Measurements from ENCODE around the gene KYAT1.

KYAT1 gene

GRCh38 chr9:128913995-128914772, 32.4 kb upstream of the KYAT1 start:
- no peak for TF ChIP-seq CTCF (IDR thresholded peaks at IDR 0.05; ENCODE audit: extremely low read depth, insufficient read depth, missing control alignments)
- in situ Hi-C loops (cut with MboI; ENCODE audit: low pct_unique_long_range_greater_than_20kb, low sequenced_read_pairs, unreplicated experiment), result no loop called here
- no peak for DNase-seq (ENCODE audit: low spot score)

GRCh38 chr9:128913048-128913900, 31.5 kb upstream of the KYAT1 start:
- TF ChIP-seq CTCF (IDR thresholded peaks at IDR 0.05; ENCODE audit: extremely low read depth, insufficient read depth, missing control alignments), result no peak
- in situ Hi-C loops (cut with MboI; ENCODE audit: low pct_unique_long_range_greater_than_20kb, low sequenced_read_pairs, unreplicated experiment), result no loop called here
- no peak for DNase-seq (ENCODE audit: low spot score)

- DNase-seq (ENCODE audit: low spot score), result no peak
- in situ Hi-C loops (cut with MboI; ENCODE audit: low pct_unique_long_range_greater_than_20kb, low sequenced_read_pairs, unreplicated experiment), result no loop called here
- no peak for TF ChIP-seq CTCF (IDR thresholded peaks at IDR 0.05; ENCODE audit: extremely low read depth, insufficient read depth, missing control alignments)
These were observed 30.6 kb upstream of the KYAT1 start for GRCh38 chr9:128912270-128912853.

- DNase-seq (ENCODE audit: low spot score), result no peak
- in situ Hi-C loops (cut with MboI; ENCODE audit: low pct_unique_long_range_greater_than_20kb, low sequenced_read_pairs, unreplicated experiment), result no loop called here
- no peak for TF ChIP-seq CTCF (IDR thresholded peaks at IDR 0.05; ENCODE audit: extremely low read depth, insufficient read depth, missing control alignments)
These were observed 29.8 kb upstream of the KYAT1 start for GRCh38 chr9:128911529-128912035.

GRCh38 chr9:128910906-128911305, 29.2 kb upstream of the KYAT1 start:
- in situ Hi-C loops (cut with MboI; ENCODE audit: low pct_unique_long_range_greater_than_20kb, low sequenced_read_pairs, unreplicated experiment), result no loop called here
- DNase-seq (ENCODE audit: low spot score), result no peak
- TF ChIP-seq CTCF (IDR thresholded peaks at IDR 0.05; ENCODE audit: extremely low read depth, insufficient read depth, missing control alignments), result no peak

- no peak for DNase-seq (ENCODE audit: low spot score)
- TF ChIP-seq CTCF (IDR thresholded peaks at IDR 0.05; ENCODE audit: extremely low read depth, insufficient read depth, missing control alignments), result no peak
- in situ Hi-C loops (cut with MboI; ENCODE audit: low pct_unique_long_range_greater_than_20kb, low sequenced_read_pairs, unreplicated experiment), result no loop called here
These were observed 28.1 kb upstream of the KYAT1 start for GRCh38 chr9:128909859-128910258.
